HTR-8/SVneo (cell line): ENCODE measurements around the gene FARP2.

Experiments
- DNase-seq: peaks from one replicate; pipeline ENCODE4 v3.0.0; 2011; ENCODE audit warnings: low spot score, mixed read lengths; ENCODE audit not compliant: insufficient read length
- FAIRE-seq: peaks from 2 replicates; lab custom pipeline; 2011; peaks lifted over from hg19 to GRCh38; lab: Jason Lieb, UNC

Gene FARP2

DNA sequence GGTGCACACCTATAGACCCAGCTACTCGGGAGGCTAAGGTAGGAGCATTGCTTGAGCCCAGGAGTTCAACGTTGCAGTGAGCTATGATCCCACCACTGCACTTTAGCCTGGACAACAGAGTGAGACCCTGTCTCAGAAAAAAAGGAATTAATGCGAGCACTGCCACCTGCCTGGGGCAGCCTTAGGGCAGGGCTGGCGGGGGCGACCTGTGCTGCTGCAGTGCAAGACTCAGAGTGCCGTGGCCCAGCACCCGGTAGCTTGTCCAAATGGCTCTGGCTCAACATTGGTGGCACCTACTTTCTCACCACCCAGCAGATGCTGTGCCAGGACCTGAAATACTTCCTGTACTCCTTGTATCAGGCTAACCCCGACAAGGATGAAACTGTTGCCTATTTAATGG lies 122.1 kb downstream of the FARP2 start:
- FAIRE-seq = no peak
- no peak for DNase-seq

DNA sequence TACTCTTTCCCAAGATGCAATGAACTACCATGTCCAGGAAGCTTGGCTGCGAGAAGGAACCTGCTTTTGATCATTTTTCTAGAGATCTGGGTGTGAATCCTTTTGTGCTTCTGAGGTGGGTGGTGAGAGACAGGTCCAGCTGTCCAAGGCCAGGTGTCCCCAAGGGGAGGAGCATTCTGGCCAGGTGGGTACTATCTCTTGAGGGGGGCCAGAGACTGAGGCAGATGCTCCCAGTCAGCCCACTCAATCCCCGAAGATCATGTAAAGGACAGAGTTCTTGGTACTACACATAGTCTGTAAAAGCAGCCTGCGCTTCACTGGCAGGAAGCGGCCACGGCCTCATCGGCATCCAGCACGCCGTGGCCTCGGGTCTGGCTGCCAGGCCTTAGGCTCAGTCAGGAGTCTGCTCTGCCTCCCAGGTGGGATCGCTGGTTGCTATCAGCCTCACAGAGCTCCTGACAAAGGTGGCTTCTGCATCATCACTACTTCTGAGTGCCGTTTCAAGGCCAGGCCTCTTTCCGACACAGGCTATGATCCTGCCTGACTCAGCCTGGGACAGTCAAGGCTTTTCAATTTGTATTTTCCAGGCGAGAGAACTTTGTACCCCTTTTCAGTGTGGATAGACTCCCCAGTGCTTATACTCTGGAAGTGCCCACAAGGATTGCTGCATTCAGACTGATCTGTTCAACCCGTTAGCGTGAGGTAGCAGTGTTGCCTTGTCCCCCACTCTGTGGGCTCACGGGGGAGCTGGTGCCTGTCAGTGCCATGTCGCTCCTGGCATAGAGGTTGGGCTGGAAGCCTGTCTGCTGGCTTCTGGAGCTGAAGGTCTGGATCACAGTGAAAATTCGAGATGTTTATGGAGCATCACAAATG lies 123.2 kb downstream of the FARP2 start:
- DNase-seq (no peak), FAIRE-seq (no peak)

DNA sequence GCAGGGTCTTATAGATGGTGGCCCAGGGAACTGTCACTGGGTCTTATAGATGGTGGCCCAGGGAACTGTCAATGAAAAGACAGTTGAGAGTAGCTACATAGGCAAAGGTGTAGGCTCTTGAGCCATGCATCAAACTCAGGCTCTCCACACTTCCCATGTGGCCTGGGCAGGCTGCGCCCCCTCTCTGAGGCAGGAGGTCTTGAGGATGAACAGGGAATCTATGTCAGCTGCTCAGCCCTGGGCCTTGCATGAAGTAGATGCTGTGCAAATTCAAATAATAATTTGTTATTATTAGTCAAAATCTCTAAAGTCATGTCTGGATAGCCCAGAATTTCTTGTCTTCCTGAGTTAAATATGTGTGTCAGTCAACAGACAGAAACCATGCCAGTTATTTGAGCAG lies 125.6 kb downstream of the FARP2 start:
- FAIRE-seq (no peak), DNase-seq (no peak)

DNA sequence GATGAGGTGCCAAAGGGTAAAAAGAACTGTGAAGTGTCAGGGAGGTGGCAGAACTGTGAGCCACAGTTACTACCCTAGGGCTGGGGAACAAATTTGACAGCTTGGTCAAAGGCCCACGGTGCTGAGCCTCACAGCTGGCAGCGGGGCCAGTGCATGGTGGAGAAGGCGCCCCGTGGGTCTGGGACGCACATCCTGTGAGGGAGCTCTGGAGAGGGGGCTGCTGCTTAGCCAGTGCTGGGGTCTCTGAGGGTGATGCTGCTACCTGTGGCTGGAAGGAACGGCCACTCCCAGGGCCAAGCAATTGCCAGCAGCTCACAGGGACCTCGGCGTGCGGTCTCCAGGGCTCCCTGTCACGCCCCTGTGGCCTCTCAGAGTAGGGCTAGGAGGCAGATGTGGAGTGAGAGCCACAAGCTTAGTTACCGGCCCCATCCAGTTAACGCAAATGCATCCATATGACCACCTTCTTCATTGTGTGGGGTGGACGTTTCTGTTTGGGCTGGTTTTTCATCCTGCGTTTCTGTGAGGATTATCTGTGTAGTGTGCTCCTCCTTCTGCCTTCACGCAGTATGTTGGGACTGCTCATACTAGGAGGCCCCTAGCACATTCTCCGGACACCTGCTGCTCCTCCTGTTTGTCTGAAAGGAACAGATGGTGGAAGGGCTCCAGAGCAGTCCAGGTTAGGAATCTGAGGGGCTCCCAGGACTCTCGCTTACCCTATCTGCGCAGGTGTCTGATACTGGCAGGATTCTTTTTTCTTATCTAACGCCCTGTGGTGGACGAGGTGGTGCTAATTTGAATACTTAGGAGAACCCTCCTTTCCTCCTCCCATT lies 126.3 kb downstream of the FARP2 start:
- no peak for FAIRE-seq
- DNase-seq = no peak

DNA sequence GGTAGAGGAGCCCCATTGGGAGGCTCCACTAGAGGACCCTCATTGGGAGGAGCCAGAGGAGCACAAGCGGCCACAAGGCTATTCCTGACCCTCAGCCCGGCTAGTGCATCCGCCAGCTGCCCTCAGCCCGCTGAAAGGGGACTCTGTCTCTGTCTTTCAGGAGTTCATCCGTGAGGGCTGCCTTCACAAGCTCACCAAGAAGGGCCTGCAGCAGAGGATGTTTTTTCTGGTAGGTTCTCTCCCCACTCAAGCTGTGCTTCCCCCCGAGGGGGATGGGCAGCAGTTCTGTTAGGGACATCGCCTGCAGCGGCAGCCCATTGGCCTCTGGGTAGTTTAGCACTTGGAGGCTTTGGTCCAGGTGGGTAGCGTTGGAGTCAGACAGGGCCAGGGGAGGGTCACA lies 127.2 kb downstream of the FARP2 start:
- no peak for FAIRE-seq
- DNase-seq = no peak

DNA sequence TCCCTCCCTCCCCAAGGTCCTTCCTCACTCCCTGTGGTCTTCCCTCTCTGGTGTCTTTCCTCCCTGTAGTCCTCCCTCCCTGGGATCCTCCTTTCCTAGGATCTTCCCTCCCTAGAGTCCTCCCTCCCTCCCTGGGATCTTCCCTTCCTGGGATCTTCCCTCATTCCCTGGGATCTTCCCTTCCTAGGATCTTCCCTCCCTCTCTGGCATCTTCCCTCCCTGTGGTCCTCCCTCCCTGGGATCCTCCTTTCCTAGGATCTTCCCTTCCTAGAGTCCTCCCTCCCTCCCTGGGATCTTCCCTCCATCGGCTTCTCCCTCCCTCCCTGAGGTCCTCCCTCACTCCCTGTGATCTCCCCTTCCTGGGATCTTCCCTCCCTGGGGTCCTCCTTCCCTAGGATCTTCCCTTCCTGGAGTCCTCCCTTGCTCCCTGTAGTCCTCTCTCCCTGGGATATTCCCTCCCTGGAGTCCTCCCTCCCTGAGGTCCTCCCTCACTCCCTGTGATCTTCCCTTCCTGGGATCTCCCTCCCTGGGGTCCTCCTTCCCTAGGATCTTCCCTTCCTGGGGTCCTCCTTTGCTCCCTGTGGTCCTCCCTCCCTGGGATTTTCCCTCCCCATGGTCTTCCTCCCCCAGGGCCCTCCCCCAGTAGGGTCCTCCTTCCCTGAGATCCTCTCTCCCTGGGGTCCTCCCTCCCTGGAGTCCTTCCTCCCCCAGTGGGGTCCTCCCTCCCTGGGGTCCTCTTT lies 129.3 kb downstream of the FARP2 start:
- FAIRE-seq (no peak), DNase-seq (no peak)

DNA sequence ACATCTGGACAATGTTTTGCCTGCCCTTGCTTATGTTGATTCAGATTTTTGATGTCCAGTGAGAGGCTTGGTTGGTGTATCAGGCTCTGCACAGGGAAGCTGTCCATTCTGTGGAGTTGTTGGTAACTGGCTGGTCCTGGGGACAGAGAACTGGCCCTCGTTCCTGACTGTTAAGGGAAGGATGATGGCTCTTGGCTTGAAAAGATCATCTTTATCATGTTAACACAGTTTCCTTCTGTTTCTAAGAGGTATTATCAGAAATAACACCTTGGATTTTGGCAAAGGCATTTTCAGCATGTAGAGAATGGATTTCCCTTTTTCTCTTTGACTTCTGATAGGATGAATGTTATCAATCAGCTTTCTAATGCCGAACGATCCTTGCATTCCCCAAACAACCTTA lies 133.0 kb downstream of the FARP2 start:
- DNase-seq = no peak
- no peak for FAIRE-seq

DNA sequence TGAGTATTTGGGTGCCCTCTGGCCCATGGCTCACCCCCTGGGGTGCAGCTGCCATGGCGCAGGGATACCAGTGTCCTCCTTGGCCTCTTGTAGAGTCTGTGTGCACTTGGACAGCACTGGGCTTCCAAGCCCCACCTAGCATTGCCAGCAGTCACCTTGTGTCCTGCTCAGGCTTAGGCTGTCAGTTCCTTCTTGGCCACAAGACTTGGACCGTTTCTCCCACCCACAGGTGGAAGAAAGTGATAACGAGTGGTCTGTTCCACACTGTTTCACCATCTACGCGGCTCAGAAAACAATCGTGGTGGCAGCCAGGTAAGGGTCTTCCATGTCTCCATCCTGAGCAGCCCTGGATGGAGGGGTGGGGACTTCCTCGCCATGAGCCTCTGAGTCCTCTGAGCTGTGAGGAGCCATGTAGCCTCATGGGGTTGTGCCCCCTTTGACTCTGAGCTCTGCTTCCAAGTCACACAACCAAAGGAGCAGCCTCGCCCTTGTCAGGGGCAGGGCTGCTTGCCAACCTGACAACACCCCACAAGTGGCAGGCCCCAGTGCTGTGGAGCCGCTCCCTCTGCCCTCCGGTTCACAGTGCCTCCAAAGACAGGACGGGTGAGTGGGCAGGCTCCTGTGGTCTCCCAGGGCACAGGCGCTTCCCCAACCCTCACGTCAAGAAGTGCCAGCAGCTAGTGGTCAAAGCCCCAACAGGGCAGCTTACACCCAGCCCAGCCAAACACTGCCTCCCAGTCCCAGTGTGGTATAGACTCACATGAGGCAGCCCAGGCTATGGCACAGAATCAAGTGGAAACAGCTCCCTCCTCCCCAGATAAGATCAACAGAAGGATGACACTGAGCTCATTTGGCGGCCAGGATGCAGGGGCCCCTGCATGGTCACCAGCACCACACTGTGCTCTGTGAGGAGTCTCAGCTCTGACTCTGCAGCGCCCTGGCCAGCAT lies 133.9 kb downstream of the FARP2 start:
- peak; percentile 74 for FAIRE-seq

DNA sequence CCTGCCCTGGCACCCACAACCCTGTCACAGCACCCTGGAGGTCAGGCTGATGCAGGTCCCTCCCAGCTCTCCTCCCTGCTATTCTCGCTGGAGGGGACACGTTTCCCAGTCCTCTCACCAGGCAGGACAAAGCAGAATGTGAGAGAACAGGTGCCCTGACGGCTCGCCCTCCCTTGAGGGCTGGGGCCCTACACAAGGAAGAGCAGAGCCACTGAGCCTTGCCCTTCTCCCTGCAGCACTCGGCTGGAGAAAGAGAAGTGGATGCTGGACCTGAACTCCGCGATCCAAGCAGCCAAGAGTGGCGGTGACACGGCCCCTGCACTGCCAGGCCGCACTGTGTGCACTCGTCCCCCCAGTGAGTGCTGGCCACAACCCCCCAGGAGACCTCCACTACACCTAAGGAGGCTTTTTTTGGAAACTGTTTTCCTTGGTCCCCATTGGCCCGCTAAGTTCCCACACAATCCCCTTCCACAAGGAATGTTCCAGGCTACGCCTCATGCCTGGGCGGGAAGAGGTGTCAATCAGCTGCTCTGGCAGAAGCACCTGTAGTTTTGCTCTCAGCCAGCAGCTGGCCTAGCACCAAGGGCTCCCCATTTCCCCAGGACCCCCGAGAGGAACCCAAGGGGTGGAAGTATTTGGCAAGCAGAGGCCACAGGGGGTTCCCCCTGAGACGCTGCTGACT lies 134.9 kb downstream of the FARP2 start:
- no peak for FAIRE-seq
- DNase-seq = no peak

More for the DNA sequence above, 133.9 kb downstream of the FARP2 start:
- DNase-seq = no peak

DNA sequence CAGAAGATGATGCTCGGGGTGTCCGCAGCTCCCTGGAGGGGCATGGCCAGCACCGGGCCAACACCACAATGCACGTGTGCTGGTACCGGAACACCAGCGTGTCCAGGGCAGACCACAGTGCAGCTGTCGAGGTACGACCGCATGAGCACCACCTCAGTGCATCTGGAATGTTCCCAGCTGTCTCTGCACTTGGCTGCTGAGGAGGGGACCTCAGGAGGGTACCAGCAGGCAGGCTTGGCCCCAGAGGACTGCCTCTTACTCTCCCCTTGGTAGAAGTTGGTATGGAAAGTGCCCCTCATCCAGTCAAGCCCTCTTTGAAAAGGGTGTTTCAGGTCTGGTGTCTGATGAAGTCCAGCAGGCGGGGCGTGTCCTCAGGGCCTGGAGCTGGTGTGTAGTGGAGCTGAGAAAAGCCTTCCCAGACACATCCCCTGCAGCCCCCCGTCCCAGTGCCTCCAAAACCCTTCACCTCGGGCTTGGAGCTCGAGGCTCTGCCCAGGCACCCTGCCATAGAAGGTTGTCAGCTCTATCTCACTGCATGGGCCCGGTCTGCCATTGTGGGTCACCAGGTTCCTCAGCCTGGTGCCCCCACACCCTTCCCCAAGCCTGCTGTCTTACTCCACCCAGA lies 135.6 kb downstream of the FARP2 start:
- FAIRE-seq (no peak), DNase-seq (no peak)

DNA sequence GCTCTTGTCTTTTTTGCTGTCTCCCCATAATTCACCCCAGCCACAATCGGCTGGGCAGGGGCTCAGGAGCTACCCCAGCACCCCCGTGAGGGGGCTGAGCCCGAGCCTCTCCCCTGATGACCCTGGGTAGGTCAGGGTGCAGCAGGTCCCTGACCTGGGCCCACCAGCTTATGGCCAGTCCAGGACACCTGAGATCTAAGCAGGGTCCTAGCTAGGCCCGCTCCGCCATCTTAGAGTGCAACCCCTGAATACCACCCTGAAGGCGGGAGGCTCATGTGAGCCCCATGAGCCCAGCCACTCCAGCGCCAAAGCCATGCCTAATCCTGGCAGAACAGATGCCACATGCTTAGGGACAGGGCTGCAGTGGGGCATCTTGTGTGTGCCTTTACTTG lies 136.1 kb downstream of the FARP2 start:
- DNase-seq (no peak), FAIRE-seq (no peak)

DNA sequence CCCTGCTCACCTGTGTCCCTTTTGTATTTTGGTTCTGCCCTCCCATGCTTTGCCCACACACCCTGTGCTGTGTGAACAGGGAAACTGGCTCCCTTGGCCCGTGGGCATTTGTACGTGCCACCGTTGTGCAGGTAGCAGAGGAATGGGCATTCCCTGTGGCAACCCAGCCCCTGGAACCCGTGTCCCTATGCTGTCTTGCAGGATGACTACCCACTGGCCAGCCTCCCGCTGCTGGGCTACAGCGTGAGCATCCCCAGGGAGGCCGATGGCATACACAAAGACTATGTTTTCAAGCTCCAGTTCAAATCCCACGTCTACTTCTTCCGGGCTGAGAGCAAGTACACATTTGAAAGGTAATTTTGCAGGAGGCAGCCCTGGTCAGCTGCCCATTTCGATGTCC lies 137.0 kb downstream of the FARP2 start:
- no peak for DNase-seq

DNA sequence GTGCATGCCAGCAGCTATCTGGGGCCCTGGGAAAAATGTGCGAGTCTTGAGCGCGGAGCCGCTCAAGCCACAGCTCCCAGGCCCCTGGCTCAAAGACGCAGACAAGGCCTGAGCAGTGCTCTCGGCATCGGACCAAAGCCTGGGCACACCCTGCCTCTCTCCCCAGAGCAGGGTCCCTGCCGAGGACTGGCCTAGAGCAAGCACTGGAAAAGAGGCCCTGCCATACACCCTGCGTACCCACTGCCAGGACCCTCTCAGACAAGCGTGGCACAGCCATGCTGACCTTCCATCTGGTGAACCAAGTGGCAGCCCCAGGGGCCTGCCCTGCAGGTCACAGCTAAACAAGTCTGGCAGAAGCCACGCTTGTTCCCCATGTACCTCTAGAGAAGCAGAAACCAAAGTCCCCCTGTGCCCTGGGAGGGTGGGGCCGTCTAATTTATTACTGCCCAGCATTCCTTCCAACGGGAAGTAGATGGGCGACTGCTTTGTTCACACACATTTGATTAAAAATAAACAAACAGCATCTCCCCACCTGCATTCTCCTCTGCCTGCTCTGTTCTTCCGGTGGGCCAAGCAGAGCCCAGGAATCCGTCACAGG lies 138.3 kb downstream of the FARP2 start:
- DNase-seq (no peak), FAIRE-seq (no peak)

More for the DNA sequence above, 137.0 kb downstream of the FARP2 start:
- FAIRE-seq = no peak

DNA sequence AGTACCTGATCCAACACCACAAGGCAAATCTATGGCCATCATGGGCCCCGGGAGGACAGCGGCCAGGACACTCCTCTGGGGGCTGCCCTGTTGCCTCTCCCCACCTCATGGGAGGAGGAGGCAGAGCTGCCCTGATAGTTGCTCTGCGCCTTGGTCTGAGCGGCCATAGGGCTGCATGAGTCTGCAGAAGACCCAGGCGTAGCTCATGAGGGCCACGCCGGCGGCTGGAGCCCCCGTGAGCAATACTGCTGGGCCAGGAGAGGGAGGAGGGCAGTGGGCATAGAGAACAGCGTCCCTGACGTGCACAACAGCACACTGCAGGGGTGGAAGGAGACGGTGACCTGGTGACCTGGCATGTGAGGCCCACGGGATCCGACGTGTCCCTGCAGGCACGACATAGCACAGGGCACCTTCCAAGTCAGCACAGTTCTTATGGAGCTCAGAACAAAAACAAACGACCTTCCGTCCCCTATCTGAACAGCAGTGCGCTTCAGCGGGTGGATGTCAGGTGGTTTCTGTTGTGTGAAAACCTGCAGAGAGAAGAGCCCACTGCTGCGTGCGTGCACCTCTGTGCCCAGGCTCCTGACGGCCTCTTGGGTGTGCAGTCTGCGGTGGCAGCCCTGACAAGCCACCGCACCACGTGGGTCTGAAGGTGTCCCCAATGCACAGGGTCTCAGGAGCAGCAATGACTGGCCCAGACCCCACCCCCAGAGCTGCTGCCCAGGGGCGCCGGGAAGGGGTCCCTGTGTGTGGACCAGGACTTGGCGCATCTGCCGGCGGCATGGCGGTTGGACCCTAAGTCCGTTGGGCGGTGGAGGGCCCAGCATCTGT lies 139.3 kb downstream of the FARP2 start:
- FAIRE-seq (no peak), DNase-seq (no peak)

DNA sequence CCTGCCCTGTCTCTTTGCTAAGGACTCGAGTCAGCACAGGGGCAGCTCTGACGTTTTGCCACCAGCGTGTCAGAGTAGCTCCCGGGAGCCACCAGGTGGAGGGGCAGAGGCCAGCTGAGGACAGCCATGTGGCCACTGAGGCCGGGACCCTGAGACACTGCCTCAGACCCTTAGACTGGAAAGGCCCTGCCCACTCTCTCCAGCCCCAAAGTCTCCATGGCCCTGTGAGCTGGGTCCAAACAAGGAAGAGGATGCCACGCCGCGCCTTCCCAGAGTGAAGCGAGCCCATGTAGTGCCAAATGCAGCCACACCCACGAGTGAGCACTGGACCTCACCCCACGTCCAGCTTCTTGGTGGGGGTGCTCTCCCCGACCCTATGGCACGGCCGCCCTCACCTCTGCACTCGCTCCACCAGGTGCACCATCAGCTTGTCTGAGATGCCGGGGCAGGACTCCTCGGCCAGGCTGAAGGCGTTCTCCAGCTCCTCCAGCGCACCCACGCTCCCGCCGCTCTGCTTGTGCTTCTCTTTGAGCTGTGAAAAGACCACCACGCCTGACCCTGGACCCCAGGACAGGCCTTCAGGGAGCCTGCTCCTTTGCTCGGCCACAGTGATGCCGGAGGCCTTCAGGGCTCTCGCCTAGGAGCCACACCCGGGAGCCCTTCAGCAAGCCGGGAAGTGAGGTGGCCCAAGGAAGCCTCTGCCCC lies 140.1 kb downstream of the FARP2 start:
- FAIRE-seq = no peak
- DNase-seq = no peak

DNA sequence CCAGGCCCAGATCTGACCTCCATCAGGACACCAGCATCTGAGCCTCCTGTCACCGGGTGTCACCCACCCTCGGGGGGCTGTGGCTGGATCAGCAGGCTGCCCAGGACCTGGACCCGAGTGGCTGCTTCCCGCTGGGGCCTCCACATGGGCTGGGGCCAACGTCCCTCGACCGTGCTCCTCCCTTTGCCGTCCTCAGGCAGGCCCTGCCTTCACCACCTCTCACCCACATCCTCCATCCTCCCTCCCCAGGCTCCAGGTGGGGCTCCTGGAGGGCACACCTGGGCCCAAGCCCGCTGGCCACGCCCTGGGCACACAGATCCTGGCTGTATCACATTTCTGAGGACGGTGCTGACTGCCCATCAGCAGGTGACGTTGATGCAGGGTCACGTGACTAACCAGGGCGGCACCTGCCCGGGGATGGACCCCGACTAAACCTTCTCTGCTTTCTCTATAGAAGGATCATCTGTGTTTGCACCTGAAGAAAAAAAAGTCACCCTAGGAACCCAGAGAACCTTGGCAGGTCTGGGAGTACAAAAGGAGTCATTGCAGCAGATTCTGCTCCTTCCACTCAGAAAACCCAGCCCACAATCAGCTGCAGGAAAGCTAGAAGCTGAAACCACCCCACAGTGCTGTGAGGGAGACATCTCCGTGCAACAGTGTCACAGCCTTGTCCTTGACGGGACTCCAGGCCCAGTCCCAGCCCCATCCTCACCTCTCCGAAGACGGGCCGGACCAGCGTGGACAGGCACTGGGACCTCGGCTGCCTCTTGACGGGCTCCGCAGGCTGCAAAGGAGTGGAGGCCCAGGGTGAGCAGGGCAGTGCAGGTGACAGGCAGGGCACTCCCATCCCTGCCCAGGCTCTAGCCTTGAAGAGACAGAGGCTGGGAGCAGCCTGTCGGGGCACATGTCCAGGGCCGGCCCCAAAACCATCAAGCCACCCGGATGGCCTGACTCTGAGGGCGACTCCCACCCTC lies 141.1 kb downstream of the FARP2 start:
- FAIRE-seq = no peak
- DNase-seq = no peak
